Cardiac septum (tissue), 1 donor: ENCODE results near the gene RBKS. TPM values are rescaled to one million over a fixed set of nuclear protein-coding genes. Genes with fewer than 3 reads are reported as not detected.
"Not testable (repeated sequence)": the region's sequence is repeated elsewhere in the genome, so short reads cannot be mapped to it uniquely, and the experiment has no call there.

Experiments
- DNase-seq: peaks from one replicate; pipeline ENCODE4 v3.0.0-alpha.2; 2020; ENCODE audit warnings: low spot score
- intact Hi-C: fragments of 100-400 bp; cut with DNase I; formaldehyde crosslinking; loops from one replicate; pipeline ENCODE4 v1.14.0; 2022
- total RNA-seq: library from RNA; stranded (reverse); fragmentation: NEBNext Ultra II Directional; extraction: Animal tissue kit (Norgen Biotek cat#: 25700); gene quantifications from one replicate; pipeline ENCODE4 v1.2.1, GENCODE V29; 2021
- donor health status: DM: no; HTN: no; CAD: no.

The RBKS gene
- total RNA-seq, 1 donor from 2014 or later: 3.9 TPM

DNA sequence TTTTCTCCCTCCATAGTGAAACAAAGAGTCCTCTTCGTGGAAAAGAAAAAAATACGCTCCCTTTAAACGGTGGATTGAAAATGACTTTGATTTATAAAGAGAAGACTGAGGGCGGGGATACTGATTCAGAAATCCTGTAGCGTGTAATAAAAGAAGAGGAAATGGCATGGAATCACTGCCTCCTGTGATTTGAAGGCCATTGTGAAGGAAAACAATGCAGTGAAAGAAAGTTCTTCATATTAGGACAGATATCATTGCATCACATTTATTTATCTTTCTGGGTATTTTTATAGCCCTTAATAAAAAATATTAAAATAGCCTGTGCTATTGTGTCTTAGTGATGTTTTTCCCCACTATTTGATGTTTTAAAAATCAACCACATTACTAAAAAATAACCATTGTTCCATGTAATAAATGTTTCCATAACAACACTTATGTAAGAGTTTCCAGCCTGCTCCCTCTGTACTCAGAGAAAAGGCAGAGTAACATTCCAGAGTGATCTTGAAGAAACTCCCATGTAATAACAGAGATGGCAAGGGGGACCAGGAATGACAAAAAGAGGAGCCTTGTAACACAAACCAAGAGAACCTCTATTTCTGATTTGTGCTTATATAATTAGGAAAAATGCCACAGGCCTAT, 110.7 kb downstream of the RBKS start:
- no peak for DNase-seq
- intact Hi-C loops: loop anchor here (1.0 to 5.0 kb wide), 2 partner anchors 16 to 42 kb away; no protein-coding TSS in a partner anchor

DNA sequence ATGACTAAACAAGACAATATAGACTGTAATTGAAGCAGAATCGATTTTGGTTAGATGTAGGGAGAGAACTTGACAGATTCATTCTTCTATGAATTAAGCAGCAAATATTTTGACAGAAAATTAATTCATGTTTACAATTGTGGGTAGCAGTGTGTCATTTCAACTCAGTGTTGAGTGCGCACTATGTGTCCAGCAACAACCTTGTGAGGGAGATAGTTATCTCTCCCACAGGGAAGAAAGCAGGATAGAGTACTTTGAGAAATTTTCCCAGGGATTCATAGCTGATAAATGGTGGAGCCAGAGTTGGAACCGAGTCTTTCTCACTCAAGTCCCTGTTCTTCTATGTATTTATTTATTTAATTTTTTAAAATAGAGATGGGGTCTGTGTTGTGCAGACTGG, 113.5 kb downstream of the RBKS start:
- intact Hi-C loops: loop anchor here (5.0 kb wide), 1 partner anchor 39 kb away; no protein-coding TSS in a partner anchor
- DNase-seq: no peak

DNA sequence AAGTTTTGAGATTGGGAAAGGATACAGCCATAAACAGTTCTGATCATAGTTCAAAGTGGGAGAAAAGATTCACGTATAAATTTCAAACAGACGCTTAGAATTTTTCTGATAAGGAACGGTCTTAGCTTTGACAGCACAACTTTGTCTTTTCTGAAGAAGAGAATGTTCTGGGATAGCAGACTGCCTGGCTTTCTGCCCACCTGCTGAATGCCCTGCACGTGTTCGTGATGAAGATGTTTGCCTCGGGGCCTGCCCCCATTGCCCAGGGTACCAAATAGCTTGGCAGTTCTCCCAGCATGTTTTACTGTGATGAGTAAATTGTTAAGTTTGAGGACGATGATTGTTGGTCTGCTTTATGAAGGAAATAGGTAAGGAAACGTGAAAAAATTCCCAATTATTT, 114.1 kb downstream of the RBKS start:
- DNase-seq: no peak
- intact Hi-C loops: loop anchor here (5.0 kb wide), 1 partner anchor 39 kb away; no protein-coding TSS in a partner anchor

DNA sequence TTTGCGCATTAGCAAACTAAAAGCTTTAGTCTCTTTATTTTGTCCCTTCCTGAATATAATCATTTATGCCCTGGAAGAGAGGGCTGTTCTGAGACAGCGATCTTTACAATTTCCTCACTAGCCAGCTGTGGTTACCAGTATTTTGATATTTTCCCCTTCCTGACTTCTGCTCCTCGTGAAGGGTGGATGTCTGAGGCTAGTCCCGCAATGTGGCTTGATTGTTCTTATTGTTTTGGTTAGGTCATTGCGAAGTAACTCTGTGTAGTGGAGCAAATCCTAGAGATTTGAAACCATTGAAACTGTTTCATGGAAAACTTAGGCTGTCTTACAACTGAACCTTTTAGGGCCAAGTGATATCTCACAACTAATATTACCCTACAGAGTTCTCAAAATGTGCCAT, 116.2 kb downstream of the RBKS start:
- intact Hi-C loops: loop anchor here (1.0 to 5.0 kb wide), 2 partner anchors 55 to 618 kb away; partner anchors contain the start of gene FOSL2
- no peak for DNase-seq

DNA sequence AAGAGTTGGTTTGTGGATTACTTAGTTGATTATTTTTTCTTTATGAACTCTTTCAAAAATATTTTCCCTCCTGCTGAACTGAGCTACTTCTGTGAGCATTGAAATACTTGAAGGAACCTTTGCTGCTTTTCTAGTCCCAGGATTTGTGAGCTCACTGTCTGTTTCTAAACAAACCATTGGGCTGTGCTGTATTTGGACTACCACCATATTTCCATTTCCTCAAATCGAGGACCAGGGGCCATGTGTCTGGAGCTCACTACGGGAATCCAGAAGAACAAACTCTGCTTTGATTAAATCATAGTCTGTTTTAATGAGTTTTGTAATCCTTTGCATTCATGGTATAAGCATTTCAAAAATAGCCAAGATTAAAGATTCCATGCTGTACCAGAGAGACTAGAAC, 117.4 kb downstream of the RBKS start:
- intact Hi-C loops: loop anchor here (1.0 to 5.0 kb wide), 2 partner anchors 54 to 619 kb away; partner anchors contain the start of gene FOSL2
- no peak for DNase-seq

DNA sequence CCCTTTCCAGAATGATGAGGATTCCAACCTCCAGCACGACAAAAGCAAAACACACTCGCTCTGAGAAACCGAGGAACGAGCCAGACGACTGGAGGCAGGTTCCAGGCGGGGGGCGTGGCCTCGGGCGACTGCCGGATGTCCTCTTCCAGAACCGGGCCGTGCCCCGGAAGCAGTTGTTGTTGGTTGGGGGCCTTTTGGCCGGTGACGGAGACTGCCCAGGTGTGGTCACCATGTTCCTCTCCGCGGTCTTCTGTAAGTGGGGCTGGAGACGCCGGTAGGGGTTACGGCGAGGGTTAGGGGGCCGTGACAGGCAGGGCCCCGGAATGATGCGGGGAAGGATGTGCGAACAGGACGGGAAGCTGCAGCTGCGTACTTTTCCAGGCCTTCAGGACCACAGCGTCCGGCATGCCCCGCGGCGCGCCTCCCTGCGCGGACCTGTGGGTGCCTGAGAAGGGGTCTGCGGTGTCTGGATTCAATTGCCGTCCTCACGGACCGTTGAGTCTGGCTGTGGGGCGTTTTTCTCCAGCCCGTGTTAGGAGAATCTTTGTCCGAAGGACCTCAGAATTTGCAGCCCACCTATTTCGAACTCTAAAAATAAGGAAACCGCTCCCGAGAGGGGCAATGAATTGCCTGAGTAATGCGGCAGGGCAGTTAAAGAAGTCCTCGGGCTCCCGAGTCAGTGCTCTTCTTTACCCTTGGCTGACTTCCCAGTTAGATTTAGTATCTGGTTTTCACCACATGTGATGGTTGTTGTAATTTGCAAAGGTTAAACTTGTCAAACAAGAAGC, 118.4 kb downstream of the RBKS start, which contains the start of gene MRPL33:
TSS of gene MRPL33 (plus strand) at position 172 of the 788 bp plus-strand sequence. CDS start at position 231, 59 bp downstream.
- intact Hi-C loops: loop anchor here (5.0 kb wide), 1 partner anchor 621 kb away; the partner anchor contains the start of gene FOSL2
- peak; percentile 97 for DNase-seq

DNA sequence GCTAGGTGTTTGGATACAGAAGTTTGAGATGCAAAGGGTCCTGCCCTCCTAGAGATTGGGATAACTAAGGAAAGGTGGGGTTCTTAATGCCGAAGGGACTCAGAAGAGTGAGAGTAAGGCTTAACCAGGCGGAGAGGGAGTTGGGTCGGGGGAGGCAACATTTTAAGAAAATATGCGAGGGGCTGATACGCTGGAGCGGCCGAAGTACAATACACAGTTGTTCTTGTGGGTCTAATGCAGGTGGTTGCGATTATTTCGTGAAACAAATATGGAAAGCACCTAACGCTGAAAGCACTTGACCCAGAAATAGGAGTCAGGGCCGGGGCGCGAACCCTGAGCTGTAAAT, 119.0 kb downstream of the RBKS start:
- DNase-seq: no peak
- intact Hi-C loops: loop anchor here (5.0 kb wide), 1 partner anchor 621 kb away; the partner anchor contains the start of gene FOSL2

DNA sequence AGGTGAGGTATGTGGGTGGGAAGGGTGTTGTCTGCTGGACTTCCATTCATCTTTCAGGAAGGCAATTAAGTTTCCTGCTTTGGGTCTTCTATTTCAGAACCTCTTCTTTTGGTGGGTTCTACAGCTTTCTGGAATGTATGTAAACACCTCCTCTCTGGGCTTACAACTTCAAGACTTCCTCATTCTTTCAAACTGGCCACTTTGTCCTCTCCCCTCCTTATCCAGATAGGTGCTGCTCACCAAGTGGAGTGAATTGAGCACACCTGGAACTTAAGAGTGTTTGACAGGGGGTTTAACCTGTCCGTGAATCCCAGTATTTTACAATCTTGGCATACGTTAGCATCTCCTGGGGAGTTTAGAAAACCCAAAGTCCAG, 123.9 kb downstream of the RBKS start:
- DNase-seq: no peak
- intact Hi-C loops: no loop called here

DNA sequence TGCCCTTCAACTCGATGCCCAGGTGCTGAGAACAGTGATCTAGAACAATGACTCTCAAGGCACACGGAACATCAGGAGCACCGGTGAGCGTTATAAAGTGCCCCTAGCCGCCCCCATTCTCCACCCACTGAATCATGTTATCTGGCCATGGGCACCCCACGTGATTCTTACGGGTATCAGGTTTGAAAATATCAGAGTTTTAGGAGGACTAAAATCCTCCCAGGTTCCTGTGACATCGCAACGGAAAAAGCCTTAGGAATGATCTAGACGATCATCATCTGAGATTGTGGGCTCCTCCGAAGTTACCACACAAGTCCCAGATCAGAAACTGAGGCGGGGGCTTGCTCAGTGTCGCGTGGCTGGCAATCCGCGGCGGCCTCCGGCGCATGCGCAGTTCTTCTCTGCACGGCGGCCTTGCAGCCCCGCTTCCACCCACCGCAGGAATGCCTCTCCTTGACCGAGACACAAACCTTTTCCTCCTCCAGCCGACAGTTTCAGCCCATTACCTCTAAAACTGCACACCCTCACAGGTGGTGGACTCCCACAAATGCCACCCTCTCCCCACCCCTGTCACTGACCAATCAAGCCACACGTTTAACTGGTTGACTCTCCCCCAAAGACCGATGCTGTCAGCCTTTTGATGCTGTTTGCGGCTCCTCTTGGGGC, 124.4 kb downstream of the RBKS start:
- intact Hi-C loops: no loop called here

DNA sequence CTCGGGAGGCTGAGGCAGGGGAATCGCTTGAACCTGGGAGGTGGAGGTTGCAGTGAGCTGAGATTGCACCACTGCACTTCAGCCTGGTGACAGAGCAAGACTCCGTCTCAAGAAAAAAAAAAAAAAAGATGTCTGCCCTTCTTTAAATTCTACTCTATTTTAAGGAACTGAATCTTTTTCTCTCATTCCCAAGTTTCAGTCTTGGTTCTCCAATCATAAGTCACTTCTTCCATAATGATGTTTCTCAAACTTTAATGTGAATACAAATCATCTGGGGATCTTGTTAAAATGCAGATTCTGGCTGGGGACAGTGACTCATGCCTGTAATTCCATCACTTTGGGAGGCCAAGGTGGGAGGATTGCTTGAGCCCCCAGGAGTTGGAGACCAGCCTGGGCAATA, 125.7 kb downstream of the RBKS start:
- intact Hi-C loops: loop anchor here (5.0 kb wide), 1 partner anchor 188 kb away; no protein-coding TSS in a partner anchor

More for the DNA sequence above, 124.4 kb downstream of the RBKS start:
- DNase-seq: no peak

DNA sequence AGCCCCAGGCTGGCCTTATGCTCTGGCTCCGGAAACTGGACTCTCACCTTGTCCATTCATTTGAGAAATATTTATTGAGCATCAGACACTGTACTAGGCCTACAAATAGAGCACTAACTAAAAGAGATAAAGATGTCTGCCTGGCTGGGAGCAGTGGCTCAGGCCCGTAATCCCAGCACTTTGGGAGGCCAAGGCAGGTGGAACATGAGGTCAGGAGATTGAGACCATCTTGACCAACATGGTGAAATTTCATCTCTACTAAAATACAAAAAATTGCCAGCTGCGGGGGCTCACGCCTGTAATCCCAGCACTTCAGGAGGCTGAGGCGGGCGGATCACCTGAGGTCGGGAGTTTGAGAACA, 126.3 kb downstream of the RBKS start:
- no peak for DNase-seq
- intact Hi-C loops: loop anchor here (5.0 kb wide), 1 partner anchor 188 kb away; no protein-coding TSS in a partner anchor

More for the DNA sequence above, 125.7 kb downstream of the RBKS start:
- DNase-seq: not testable (repeated sequence)

DNA sequence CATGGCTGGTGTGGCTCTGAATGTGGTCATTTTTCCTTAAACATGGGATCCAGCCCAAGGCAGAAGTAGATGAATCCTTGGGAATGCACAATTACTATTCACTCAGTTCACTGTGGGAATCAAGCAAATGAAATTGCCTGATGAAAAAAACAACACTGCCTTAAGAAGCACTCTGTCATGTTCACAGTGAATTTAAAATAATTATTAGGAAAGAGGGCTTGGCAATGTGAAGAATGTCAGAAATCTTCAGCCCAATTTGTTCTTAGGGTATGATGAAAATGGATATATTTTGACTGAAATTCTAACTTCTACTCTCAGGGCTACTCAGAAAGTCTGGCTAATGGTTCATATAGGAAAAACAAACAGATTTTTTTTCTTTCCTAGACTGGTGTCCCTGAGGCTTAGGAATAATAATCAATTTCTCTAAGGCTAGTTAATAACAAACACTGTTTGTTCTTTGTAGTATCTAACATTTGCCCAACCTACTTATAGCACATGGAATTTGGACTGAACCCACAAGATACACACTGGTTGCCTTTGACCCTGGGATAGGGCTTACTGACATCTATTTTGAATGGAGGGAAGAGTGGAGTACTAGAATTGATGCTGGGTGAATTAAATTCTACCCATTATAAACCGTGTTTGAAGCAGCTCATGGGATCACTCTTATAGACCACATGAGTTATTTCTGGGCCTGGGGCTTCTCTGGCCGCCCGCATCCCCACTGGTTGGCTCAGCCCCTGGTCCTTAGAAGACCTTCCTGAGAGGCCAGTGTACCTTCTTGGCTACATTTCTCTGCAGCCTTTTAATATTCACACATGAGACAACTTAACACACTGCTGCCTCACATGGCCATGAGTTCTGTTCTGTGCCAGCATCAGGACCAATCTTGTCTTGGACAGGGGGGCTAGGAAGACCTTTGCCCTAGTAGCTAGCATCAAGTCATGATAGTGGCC, 127.0 kb downstream of the RBKS start:
- intact Hi-C loops: loop anchor here (5.0 kb wide), 1 partner anchor 189 kb away; no protein-coding TSS in a partner anchor
- no peak for DNase-seq

DNA sequence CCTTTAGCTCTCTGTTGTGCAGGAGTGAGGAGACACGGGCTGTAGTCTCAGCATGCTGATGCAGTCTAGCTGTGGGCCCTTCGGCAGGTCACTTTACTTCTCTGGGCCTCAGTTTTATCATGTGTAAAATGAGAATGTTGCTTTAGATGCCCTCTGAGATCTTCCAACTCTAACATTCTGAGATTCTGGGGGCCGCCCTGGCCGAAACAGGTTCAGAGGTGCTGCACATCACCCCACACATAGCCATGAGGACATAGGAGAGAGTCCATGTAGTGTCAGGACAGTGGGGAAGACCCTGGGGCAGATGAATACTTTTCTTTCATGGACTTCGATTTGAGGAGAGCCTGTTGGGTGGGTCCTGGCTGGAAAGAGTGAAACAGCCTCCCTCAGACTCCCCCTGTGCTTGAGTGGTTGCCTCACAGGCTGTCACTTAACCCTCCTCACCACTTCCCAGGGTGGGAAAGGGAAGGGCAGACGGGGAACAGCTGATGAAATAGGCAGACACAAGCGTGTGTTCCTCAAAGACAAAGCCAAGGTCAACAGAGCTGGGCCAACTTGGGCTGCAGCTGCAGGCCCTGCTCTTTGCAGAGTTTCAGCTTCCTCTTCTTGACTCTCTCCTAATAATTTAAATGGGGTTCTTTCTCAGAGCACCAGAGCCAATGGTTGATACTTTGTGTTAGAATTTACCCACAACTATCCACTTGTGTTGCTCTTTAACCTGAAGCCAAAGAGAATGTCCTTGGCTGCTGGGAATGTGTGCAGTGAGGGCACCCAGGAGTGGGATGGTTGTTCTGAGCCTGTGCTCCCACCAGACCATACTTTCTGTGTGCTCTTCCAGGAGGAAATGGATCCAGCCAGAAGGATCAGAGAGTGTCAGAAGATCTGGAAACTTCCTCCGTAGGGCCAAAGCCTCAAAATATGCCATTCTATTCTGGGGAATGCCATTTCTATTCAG, 133.4 kb downstream of the RBKS start:
- DNase-seq: no peak
- intact Hi-C loops: no loop called here

DNA sequence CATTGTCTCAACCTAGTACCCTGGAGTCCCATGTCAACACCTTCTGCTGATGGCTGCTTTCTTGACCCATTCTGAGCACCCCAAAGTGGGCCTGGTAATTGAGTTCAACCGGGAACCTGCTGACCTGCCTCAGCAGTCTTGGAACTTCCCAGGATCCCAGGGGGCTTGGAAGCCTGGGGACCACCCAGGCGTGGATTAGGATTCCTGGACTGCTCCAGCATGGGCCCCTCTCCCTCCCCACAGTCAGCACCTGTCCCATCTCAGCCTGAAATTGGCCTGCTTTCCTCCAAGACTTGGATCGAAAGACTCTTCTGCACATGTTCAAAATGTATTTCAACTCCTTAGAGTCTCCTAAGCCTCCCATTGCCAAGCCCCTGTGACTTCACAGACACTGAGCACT, 134.1 kb downstream of the RBKS start:
- DNase-seq: no peak
- intact Hi-C loops: no loop called here

DNA sequence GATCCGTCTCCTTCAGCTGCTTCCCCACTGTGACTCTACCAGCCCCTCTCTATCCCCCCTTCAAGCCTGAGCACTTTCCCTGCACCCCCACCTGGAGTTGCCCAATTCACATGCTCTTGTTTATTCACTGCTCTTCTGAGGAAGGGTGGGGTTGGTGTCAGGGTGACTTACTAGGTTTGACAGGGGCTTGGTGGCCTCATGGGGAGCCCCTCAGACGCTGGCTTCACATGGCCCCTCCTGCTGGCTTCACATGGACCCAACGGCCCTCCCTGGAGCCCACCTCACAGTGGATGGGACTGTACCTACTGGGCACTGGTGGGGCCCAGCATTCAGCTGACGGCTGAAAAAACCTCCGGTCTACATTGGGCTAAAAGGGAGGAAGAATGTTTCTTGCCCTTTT, 135.4 kb downstream of the RBKS start:
- DNase-seq: no peak
- intact Hi-C loops: no loop called here

DNA sequence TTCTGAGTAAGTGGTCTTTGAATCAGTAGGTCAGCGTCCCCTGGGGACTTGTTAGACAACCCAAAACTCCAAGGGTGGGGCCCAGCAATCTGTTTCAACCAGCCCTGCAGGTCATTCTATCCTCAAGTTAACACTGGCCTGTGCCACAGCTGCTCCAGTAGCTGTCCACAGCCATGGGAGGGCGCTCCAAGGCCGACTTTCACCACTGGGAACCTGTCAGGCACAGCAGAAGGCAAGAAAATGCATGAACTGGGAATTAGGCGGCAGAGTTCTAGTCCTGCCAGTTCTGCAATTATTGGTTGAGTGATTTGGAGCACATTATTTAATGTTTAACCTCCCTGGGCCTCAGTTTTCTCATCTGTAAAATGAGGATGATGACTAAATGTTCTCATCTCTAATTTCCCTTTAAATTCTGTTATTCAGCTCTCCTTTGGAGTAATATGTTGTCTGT, 136.0 kb downstream of the RBKS start:
- peak; percentile 92 for DNase-seq
- intact Hi-C loops: no loop called here

DNA sequence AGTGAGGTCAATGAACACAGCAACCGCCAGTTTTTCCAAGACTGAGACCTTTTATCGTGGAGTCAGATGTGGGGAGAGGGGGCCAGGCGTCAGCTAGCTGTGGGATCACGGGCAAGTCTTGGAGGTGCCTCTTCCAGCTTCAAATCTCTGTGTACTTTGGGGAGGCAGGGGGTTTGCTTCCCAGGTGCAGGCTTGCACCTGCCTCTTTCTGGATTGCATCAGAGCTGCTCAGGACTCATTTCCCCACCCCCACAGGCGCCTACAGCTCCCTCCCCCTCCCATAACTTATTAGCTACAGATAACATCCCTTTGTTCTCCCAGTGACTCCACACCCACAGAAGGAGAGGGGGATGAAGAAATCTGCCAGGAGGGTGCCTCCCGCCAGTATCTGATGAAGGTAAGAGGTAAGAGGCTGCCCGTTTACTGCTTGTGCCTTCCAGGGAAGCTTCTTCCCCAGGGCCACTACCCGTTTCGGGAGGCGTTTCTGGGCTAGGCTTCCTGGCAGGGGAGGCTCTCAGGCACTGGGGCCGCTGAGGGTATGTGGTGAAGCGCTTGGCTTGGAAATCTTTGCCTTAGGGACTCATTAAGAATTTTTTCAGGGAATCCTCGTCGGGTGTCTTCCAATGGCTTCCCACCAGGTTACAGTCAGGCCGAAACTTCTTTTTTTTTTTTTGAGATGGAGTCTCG, 137.5 kb downstream of the RBKS start:
- intact Hi-C loops: loop anchor here (2.0 kb wide), 1 partner anchor 700 kb away; no protein-coding TSS in a partner anchor

More for the DNA sequence above, 137.5 kb downstream of the RBKS start:
- DNase-seq: no peak
